ENCODE data around the gene IGF2BP1.
"Not testable (repeated sequence)": the region's sequence is repeated elsewhere in the genome, so short reads cannot be mapped to it uniquely, and the experiment has no call there.

Gene IGF2BP1

GRCh38 chr17:49038544-49038943 lies 41.4 kb downstream of the IGF2BP1 start:
- TF ChIP-seq CTCF (IDR thresholded peaks at IDR 0.05; ENCODE audit: low read depth, low read length, missing control alignments), result no peak
- H3K4me3 ChIP-seq (ENCODE audit: low read depth, low read length), result no peak overlapping the region
- in situ Hi-C loops (cut with HindIII; ENCODE audit: low sequenced_read_pairs), result no loop called here
- no peak for DNase-seq (ENCODE audit: low read depth)

GRCh38 chr17:49039518-49039917 lies 42.3 kb downstream of the IGF2BP1 start:
- H3K4me3 ChIP-seq (ENCODE audit: low read depth, low read length); in situ Hi-C loops (cut with HindIII; ENCODE audit: low sequenced_read_pairs); DNase-seq (ENCODE audit: low read depth): not testable (repeated sequence)

- in situ Hi-C loops (cut with HindIII; ENCODE audit: low sequenced_read_pairs), result no loop called here
- TF ChIP-seq CTCF (IDR thresholded peaks at IDR 0.05; ENCODE audit: low read depth, low read length, missing control alignments), result no peak
- DNase-seq (ENCODE audit: low read depth), result no peak
- no peak overlapping the region for H3K4me3 ChIP-seq (ENCODE audit: low read depth, low read length)
Observed at GRCh38 chr17:49041527-49041926, 44.3 kb downstream of the IGF2BP1 start.

GRCh38 chr17:49045376-49045775 lies 48.2 kb downstream of the IGF2BP1 start:
- in situ Hi-C loops (cut with HindIII; ENCODE audit: low sequenced_read_pairs), result no loop called here
- no peak for TF ChIP-seq CTCF (IDR thresholded peaks at IDR 0.05; ENCODE audit: low read depth, low read length, missing control alignments)
- DNase-seq (ENCODE audit: low read depth), result no peak
- no peak overlapping the region for H3K4me3 ChIP-seq (ENCODE audit: low read depth, low read length)

GRCh38 chr17:49046912-49047311 lies 49.7 kb downstream of the IGF2BP1 start:
- no peak for DNase-seq (ENCODE audit: low read depth)
- no peak overlapping the region for H3K4me3 ChIP-seq (ENCODE audit: low read depth, low read length)
- in situ Hi-C loops (cut with HindIII; ENCODE audit: low sequenced_read_pairs), result no loop called here
- no peak for TF ChIP-seq CTCF (IDR thresholded peaks at IDR 0.05; ENCODE audit: low read depth, low read length, missing control alignments)

- no peak for DNase-seq (ENCODE audit: low read depth)
- no peak for TF ChIP-seq CTCF (IDR thresholded peaks at IDR 0.05; ENCODE audit: low read depth, low read length, missing control alignments)
- no peak overlapping the region for H3K4me3 ChIP-seq (ENCODE audit: low read depth, low read length)
- in situ Hi-C loops (cut with HindIII; ENCODE audit: low sequenced_read_pairs), result no loop called here
Observed at GRCh38 chr17:49049265-49049664, 52.1 kb downstream of the IGF2BP1 start.

DNA sequence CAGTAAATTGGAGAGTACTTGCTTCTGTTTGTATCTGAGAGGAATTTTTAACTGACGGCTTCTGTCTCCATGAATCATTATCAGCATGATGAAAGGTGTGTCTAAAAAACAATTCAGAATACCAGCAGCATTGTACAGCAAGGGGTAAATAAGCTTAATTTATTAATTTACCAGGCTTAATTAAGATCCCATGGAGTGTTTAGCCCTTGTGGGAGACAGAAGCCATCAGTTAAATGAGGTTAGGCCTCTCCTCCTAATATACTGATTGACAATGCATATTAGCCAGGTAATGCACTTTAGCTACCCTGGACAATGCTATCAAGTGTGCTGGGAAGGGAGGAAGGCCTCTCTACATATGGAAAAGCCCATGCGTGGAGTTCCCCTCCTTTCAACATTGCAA lies 53.4 kb downstream of the IGF2BP1 start:
- no peak for DNase-seq (ENCODE audit: low read depth)
- no peak for TF ChIP-seq CTCF (IDR thresholded peaks at IDR 0.05; ENCODE audit: low read depth, low read length, missing control alignments)
- in situ Hi-C loops (cut with HindIII; ENCODE audit: low sequenced_read_pairs), result no loop called here
- no peak overlapping the region for H3K4me3 ChIP-seq (ENCODE audit: low read depth, low read length)
